Suprapubic skin (tissue), 4 donors: ENCODE measurements around the gene IL2RA. TPM values are rescaled to one million over a fixed set of nuclear protein-coding genes. Genes with fewer than 3 reads are reported as not detected.
A peak's percentile ranks its signal among the peaks of the same experiment; 100 is the strongest.

Experiments used
- DNase-seq, 2 donors: peaks; one replicate each; pipeline ENCODE4 v3.0.0-alpha.2; 2019; ENCODE audit warnings: low spot score in 2 of 2
- H3K27ac ChIP-seq: fragments of 200-600 bp; sonication (generic); one replicate; pipeline ENCODE4 v1.5.1; 2019
- H3K27me3 ChIP-seq: fragments of 200-600 bp; sonication (generic); one replicate; pipeline ENCODE4 v1.5.1; 2019
- H3K36me3 ChIP-seq: fragments of 200-600 bp; sonication (generic); one replicate; pipeline ENCODE4 v1.5.1; 2019
- H3K4me1 ChIP-seq: fragments of 200-600 bp; sonication (generic); one replicate; pipeline ENCODE4 v1.5.1; 2019
- H3K4me3 ChIP-seq: fragments of 200-600 bp; sonication (generic); one replicate; pipeline ENCODE4 v1.5.1; 2019; ENCODE audit warnings: mild to moderate bottlenecking
- H3K9me3 ChIP-seq: fragments of 200-600 bp; sonication (generic); one replicate; pipeline ENCODE4 v1.5.1; 2019
- EP300 ChIP-seq: sonication (generic); formaldehyde crosslinking; IDR thresholded peaks from one replicate; pipeline ENCODE4 v1.6.1; 2017; ENCODE audit warnings: antibody characterized with exemption
- POLR2A ChIP-seq, 2 donors: fragments of 450-650 bp; IDR thresholded peaks; one replicate each; pipeline ENCODE4 v1.6.1; 2017; ENCODE audit warnings: antibody characterized with exemption in 2 of 2, mild to moderate bottlenecking in 2 of 2, moderate library complexity in 2 of 2
- POLR2AphosphoS5 ChIP-seq, 3 donors: sonication (generic); formaldehyde crosslinking; IDR thresholded peaks; one replicate each; pipeline ENCODE4 v1.6.1; 2017; ENCODE audit warnings: antibody characterized with exemption in 3 of 3
- WGBS: methylation state at CpG from one replicate; pipeline ENCODE4 v1.1.5; 2018; 5-methylcytosine and 5-hydroxymethylcytosine counted together
- total RNA-seq, 4 donors: library from RNA; depleted of rRNA; stranded (reverse); fragments of >200 nt; gene quantifications; one replicate each; pipeline ENCODE4 v1.1.0, GENCODE V29; 2016
- TF ChIP-seq, protein P1 (sequence below), 2 donors: fragments of 200-600 bp in 1 of 2; fragments of 450-650 bp in 1 of 2; sonication (generic) in 1 of 2; IDR thresholded peaks; one replicate each; pipeline ENCODE4 v1.5.1; 2016 to 2019; ENCODE audit warnings: antibody characterized with exemption in 2 of 2, mild to moderate bottlenecking in 1 of 2, moderate library complexity in 1 of 2

IL2RA gene
- total RNA-seq, 4 donors from 2014 or later = 0.21 to 0.70 TPM; not detected in 2

DNA sequence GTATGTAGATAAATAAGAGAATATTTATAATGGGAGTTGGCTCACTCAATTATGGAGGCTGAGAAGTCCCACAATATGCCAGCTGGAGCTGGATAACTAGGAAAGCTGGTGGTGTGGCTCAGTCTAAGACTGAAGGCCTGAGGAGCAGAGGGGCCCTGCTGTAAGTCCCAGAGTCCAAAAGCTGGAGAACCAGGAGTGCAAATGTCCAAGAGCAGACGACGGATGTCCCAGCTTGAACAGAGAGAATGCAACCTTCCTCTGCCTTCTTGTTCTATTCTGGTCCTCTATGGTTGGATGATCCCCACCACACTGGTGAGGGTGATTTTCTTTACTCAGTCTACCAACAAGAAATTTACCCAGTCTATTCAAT is 13.2 kb downstream of the IL2RA start:
- 100% methylated on average over 2 of the region's 2 CpGs for WGBS
- no peak for DNase-seq
- no peaks in the 10 kb centered on the region for H3K36me3 ChIP-seq
- no peaks in the 10 kb centered on the region for H3K27me3 ChIP-seq
- no peak overlapping the region for H3K27ac ChIP-seq
- no peaks in the 10 kb centered on the region for H3K9me3 ChIP-seq
- no peak overlapping the region for H3K4me3 ChIP-seq
- TF ChIP-seq, protein P1, sequence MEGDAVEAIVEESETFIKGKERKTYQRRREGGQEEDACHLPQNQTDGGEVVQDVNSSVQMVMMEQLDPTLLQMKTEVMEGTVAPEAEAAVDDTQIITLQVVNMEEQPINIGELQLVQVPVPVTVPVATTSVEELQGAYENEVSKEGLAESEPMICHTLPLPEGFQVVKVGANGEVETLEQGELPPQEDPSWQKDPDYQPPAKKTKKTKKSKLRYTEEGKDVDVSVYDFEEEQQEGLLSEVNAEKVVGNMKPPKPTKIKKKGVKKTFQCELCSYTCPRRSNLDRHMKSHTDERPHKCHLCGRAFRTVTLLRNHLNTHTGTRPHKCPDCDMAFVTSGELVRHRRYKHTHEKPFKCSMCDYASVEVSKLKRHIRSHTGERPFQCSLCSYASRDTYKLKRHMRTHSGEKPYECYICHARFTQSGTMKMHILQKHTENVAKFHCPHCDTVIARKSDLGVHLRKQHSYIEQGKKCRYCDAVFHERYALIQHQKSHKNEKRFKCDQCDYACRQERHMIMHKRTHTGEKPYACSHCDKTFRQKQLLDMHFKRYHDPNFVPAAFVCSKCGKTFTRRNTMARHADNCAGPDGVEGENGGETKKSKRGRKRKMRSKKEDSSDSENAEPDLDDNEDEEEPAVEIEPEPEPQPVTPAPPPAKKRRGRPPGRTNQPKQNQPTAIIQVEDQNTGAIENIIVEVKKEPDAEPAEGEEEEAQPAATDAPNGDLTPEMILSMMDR (IDR thresholded peaks at IDR 0.05) = no peak
- no peak for TF ChIP-seq POLR2AphosphoS5 (IDR thresholded peaks at IDR 0.05)
- TF ChIP-seq EP300 = no peak
- no peak for TF ChIP-seq POLR2A (IDR thresholded peaks at IDR 0.05)
- H3K4me1 ChIP-seq = peaks cover 20% of the 10 kb centered on the region

DNA sequence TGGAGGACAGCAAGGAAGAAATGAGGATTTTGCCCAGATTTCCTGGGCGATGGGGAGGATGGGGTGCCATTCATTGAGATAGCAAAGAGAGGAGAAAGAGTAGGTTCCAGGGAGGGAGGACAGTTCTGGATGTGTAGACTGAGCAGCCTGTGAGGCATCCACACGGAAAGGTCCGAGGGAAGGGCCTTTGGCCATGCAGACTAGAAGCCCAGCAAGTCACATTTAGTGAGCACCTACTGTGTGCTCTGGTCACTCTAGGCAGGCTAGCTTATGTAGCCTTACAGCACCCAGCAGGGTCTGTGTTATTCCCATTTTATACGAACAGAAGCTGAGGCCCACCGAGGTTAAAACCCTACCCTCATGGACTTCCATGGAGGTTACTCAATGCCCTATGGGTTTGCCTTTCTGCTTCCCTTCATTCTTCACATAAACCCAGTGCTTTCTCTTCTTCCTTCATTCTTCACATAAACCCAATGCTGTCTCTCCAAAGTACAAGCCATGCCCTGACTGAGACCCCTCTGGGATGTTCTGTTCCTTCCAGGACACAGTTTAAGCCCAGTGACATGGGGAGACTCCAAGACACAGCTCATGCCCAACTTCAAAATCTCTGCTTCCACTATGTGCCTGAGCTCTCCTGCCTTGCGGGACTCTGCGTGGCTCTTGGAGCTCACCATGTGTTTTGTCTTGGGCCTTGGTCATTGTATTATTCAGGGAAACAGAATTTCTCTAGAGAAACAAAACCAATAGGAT is 13.7 kb downstream of the IL2RA start:
- H3K4me1 ChIP-seq = peaks cover 14% of the 10 kb centered on the region
- H3K27ac ChIP-seq = no peak overlapping the region
- WGBS = 95% methylated on average over 7 of the region's 7 CpGs
- TF ChIP-seq, protein P1 (IDR thresholded peaks at IDR 0.05) = no peak
- TF ChIP-seq POLR2AphosphoS5 (IDR thresholded peaks at IDR 0.05) (no peak), POLR2A (IDR thresholded peaks at IDR 0.05) (no peak), EP300 (no peak)
- no peak overlapping the region for H3K4me3 ChIP-seq
- H3K9me3 ChIP-seq = no peaks in the 10 kb centered on the region
- no peaks in the 10 kb centered on the region for H3K36me3 ChIP-seq
- no peaks in the 10 kb centered on the region for H3K27me3 ChIP-seq
- DNase-seq = peak in 1 of 2 donors; percentile 37

GRCh38 chr10:6047847-6048246 is 14.3 kb downstream of the IL2RA start:
- 94% methylated on average over 7 of the region's 7 CpGs for WGBS
- Histone ChIP-seq H3K4me1 (peaks cover 8% of the 10 kb centered on the region), H3K27ac (no peak overlapping the region), H3K27me3 (no peaks in the 10 kb centered on the region), H3K4me3 (no peak overlapping the region), H3K36me3 (no peaks in the 10 kb centered on the region), H3K9me3 (no peaks in the 10 kb centered on the region)
- peak in 1 of 2 donors; percentile 47 for DNase-seq
- TF ChIP-seq POLR2AphosphoS5 (IDR thresholded peaks at IDR 0.05) (no peak), POLR2A (IDR thresholded peaks at IDR 0.05) (no peak), EP300 (no peak)
- TF ChIP-seq, protein P1 (IDR thresholded peaks at IDR 0.05) = no peak

DNA sequence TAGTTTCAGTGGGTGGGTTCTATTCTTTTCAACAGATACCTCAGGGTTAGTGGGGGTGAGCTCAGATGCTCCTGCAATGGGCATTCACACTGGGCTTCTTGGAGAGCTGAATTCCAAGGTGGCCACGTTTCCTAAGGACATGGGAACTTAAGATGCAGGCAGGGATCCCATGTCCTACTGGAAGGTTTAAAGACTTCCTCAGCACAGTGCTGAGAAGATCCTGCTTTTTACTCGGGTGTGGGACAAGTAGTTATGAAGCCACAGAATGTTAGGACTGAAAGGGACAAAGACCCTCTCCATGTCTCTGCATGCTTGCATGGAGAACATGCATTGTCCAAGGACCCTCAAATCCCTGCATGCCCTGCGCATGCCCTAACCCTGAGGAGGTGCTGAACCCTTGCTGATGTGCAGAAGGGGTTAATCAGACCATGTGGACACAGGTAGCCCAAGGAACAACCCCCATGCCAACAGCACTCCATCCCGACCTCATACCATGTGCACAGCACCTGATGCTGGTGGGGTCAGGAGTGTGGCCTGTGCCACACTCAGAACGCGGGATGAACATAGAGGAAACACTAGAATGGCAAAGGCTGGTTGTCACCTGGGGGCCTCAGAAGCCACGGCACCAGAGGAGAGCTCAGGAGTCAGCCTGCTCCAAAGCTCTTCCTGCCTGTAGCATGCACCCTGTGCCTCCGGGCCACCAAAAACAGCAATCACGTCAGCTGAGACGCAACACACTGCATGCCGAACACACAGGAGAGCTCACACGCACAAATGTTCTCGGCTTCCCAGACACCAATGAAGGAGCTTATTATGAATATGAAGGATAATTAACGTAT is 15.2 kb downstream of the IL2RA start:
- no peak for DNase-seq
- no peaks in the 10 kb centered on the region for H3K36me3 ChIP-seq
- H3K27ac ChIP-seq = no peak overlapping the region
- H3K4me3 ChIP-seq = no peak overlapping the region
- no peaks in the 10 kb centered on the region for H3K4me1 ChIP-seq
- TF ChIP-seq, protein P1 (IDR thresholded peaks at IDR 0.05) = no peak
- TF ChIP-seq EP300 (no peak), POLR2A (IDR thresholded peaks at IDR 0.05) (no peak), POLR2AphosphoS5 (IDR thresholded peaks at IDR 0.05) (no peak)
- WGBS = 83% methylated on average over 13 of the region's 14 CpGs
- H3K9me3 ChIP-seq = no peaks in the 10 kb centered on the region
- no peaks in the 10 kb centered on the region for H3K27me3 ChIP-seq
